IPS DF 6.9 (cell line): ENCODE measurements around the gene CLPSL2.

Source experiments
- DNase-seq: peaks from one replicate; pipeline ENCODE4 v3.0.0-alpha.2; 2013; ENCODE audit warnings: low read depth, low spot score
- H3K27ac ChIP-seq: one replicate; pipeline ENCODE4 v1.5.1; 2013; ENCODE audit warnings: low read length, control low read depth
- H3K27me3 ChIP-seq: 2 replicates; pipeline ENCODE4 v1.6.1; 2013; ENCODE audit warnings: mild to moderate bottlenecking, low read length; ENCODE audit not compliant: control insufficient read depth, insufficient read depth
- H3K36me3 ChIP-seq: 2 replicates; pipeline ENCODE4 v1.6.1; 2013; ENCODE audit warnings: low read length; ENCODE audit not compliant: control insufficient read depth, insufficient read depth
- H3K4me1 ChIP-seq: 2 replicates; pipeline ENCODE4 v1.6.1; 2013; ENCODE audit warnings: low read length; ENCODE audit not compliant: control insufficient read depth, insufficient read depth
- H3K4me3 ChIP-seq: 2 replicates; pipeline ENCODE4 v1.5.1; 2013; ENCODE audit warnings: mild to moderate bottlenecking, low read length
- H3K9me3 ChIP-seq: 2 replicates; pipeline ENCODE4 v1.6.1; 2013; ENCODE audit warnings: low read length, inconsistent platforms; ENCODE audit not compliant: control insufficient read depth, insufficient read depth
- WGBS: extraction: QIAGEN DNeasy Blood & Tissue Kit; methylation state at CpG from one replicate; pipeline ENCODE4 v1.1.7; 2013; ENCODE audit warnings: mixed read lengths, missing lambda C conversion rate; ENCODE audit not compliant: insufficient read length, insufficient coverage; 5-methylcytosine and 5-hydroxymethylcytosine counted together

CLPSL2 gene

GRCh38 chr6:35776364-35777215, at the start of gene CLPSL2:
CLPSL2 (plus strand) TSS chr6:35776598; CDS start chr6:35776619, 21 bp downstream.
- no peaks in the 10 kb centered on the region for H3K9me3 ChIP-seq
- no peak for DNase-seq
- H3K4me3 ChIP-seq, result peak within 1 kb of the TSS; percentile 42; the same call in 1 of the 2 replicates
- WGBS, result no CpG with 5 or more reads among the region's 56 CpGs
- H3K36me3 ChIP-seq, result no peaks in the 10 kb centered on the region
- no peak within 1 kb of the TSS for H3K27ac ChIP-seq
- H3K27me3 ChIP-seq, result no peaks in the 10 kb centered on the region
- H3K4me1 ChIP-seq, result no peaks in the 10 kb centered on the region

GRCh38 chr6:35727231-35727934, 49.0 kb upstream of the CLPSL2 start:
- Histone ChIP-seq H3K27me3 (no peaks in the 10 kb centered on the region), H3K4me3 (peak overlapping the region; percentile 74; the same call in 1 of the 2 replicates), H3K9me3 (no peaks in the 10 kb centered on the region), H3K27ac (no peak overlapping the region), H3K36me3 (no peaks in the 10 kb centered on the region), H3K4me1 (peaks cover 6% of the 10 kb centered on the region)
- WGBS, result no CpG with 5 or more reads among the region's 29 CpGs
- no peak for DNase-seq

GRCh38 chr6:35727935-35728682, 48.3 kb upstream of the CLPSL2 start:
- Histone ChIP-seq H3K4me1 (peaks cover 6% of the 10 kb centered on the region), H3K27ac (no peak overlapping the region), H3K27me3 (no peaks in the 10 kb centered on the region), H3K9me3 (no peaks in the 10 kb centered on the region), H3K4me3 (peak overlapping the region; percentile 74; the same call in 1 of the 2 replicates), H3K36me3 (no peaks in the 10 kb centered on the region)
- WGBS, result no CpG with 5 or more reads among the region's 57 CpGs
- no peak for DNase-seq

- no peak for DNase-seq
- H3K36me3 ChIP-seq, result no peaks in the 10 kb centered on the region
- no peaks in the 10 kb centered on the region for H3K9me3 ChIP-seq
- H3K27ac ChIP-seq, result no peak overlapping the region
- H3K4me1 ChIP-seq, result peaks cover 6% of the 10 kb centered on the region
- H3K27me3 ChIP-seq, result no peaks in the 10 kb centered on the region
- no peak overlapping the region; the same call in 1 of the 2 replicates for H3K4me3 ChIP-seq
- WGBS, result no CpG with 5 or more reads among the region's 12 CpGs
Observed at GRCh38 chr6:35728683-35729678, 47.4 kb upstream of the CLPSL2 start.

GRCh38 chr6:35729722-35730121, 46.7 kb upstream of the CLPSL2 start:
- no peak for DNase-seq
- no peak overlapping the region for H3K4me3 ChIP-seq
- no peaks in the 10 kb centered on the region for H3K9me3 ChIP-seq
- H3K27ac ChIP-seq, result no peak overlapping the region
- WGBS, result no CpG with 5 or more reads among the region's 2 CpGs
- H3K36me3 ChIP-seq, result no peaks in the 10 kb centered on the region
- no peaks in the 10 kb centered on the region for H3K27me3 ChIP-seq
- peaks cover 6% of the 10 kb centered on the region for H3K4me1 ChIP-seq

GRCh38 chr6:35730745-35731413, 45.5 kb upstream of the CLPSL2 start:
- no peaks in the 10 kb centered on the region for H3K9me3 ChIP-seq
- no peaks in the 10 kb centered on the region for H3K27me3 ChIP-seq
- H3K4me1 ChIP-seq, result peaks cover 6% of the 10 kb centered on the region
- H3K36me3 ChIP-seq, result no peaks in the 10 kb centered on the region
- no peak for DNase-seq
- peak overlapping the region; percentile 25; the same call in 1 of the 2 replicates for H3K4me3 ChIP-seq
- no CpG with 5 or more reads among the region's 15 CpGs for WGBS
- no peak overlapping the region for H3K27ac ChIP-seq

- no peak overlapping the region for H3K27ac ChIP-seq
- H3K27me3 ChIP-seq, result no peaks in the 10 kb centered on the region
- H3K9me3 ChIP-seq, result no peaks in the 10 kb centered on the region
- H3K4me1 ChIP-seq, result peaks cover 6% of the 10 kb centered on the region
- H3K36me3 ChIP-seq, result no peaks in the 10 kb centered on the region
- no CpG with 5 or more reads among the region's 23 CpGs for WGBS
- peak; percentile 90 for DNase-seq
- peak overlapping the region; percentile 81 for H3K4me3 ChIP-seq
Observed at GRCh38 chr6:35731414-35731735, 45.0 kb upstream of the CLPSL2 start.

GRCh38 chr6:35731736-35732532, 44.5 kb upstream of the CLPSL2 start:
- H3K27ac ChIP-seq, result no peak overlapping the region
- no peaks in the 10 kb centered on the region for H3K9me3 ChIP-seq
- no peaks in the 10 kb centered on the region for H3K27me3 ChIP-seq
- H3K36me3 ChIP-seq, result no peaks in the 10 kb centered on the region
- DNase-seq, result no peak
- H3K4me3 ChIP-seq, result peak overlapping the region; percentile 81
- H3K4me1 ChIP-seq, result peaks cover 5% of the 10 kb centered on the region
- WGBS, result no CpG with 5 or more reads among the region's 61 CpGs

GRCh38 chr6:35733633-35734032, 42.8 kb upstream of the CLPSL2 start:
- Histone ChIP-seq H3K27ac (no peak overlapping the region), H3K4me1 (peaks cover 5% of the 10 kb centered on the region; the same call in 1 of the 2 replicates), H3K9me3 (no peaks in the 10 kb centered on the region), H3K4me3 (no peak overlapping the region), H3K27me3 (no peaks in the 10 kb centered on the region), H3K36me3 (no peaks in the 10 kb centered on the region)
- whole genome bisulfite sequencing, result no CpG with 5 or more reads among the region's 8 CpGs
- DNase-seq, result no peak
